SK-N-SH treated with all-trans-retinoic acid at 6 μM for 48 hours (cell line): ENCODE measurements around the gene IMPG1.

Experiments
- ATAC-seq: fragments of 200-7000 bp; cut with Tn5 transposase; 3 replicates; pipeline ENCODE4 v1.9.1; 2020; ENCODE audit warnings: mild to moderate bottlenecking, moderate library complexity
- ARNTL ChIP-seq: fragments of 450-650 bp; formaldehyde crosslinking; IDR thresholded peaks from 2 replicates; pipeline ENCODE4 v1.5.0; 2020; ENCODE audit warnings: low read depth, mild to moderate bottlenecking, moderate library complexity, borderline replicate concordance
- BACH2 ChIP-seq: fragments of 250-450 bp; sonication (Bioruptor Pico); IDR thresholded peaks from 2 replicates; pipeline ENCODE4 v1.9.0; 2021; ENCODE audit warnings: mild to moderate bottlenecking, borderline replicate concordance
- CREB5 ChIP-seq: fragments of 250-450 bp; sonication (Bioruptor Pico); IDR thresholded peaks from 2 replicates; pipeline ENCODE4 v1.5.1; 2020; ENCODE audit warnings: low read depth, mild to moderate bottlenecking, moderate library complexity
- ESRRG ChIP-seq: fragments of 250-450 bp; sonication (Bioruptor Pico); IDR thresholded peaks from 2 replicates; pipeline ENCODE4 v1.6.1; 2021; ENCODE audit warnings: mild to moderate bottlenecking
- GLIS3 ChIP-seq: fragments of 250-450 bp; sonication (Bioruptor Pico); IDR thresholded peaks from 2 replicates; pipeline ENCODE4 v1.5.0; 2020; ENCODE audit warnings: mild to moderate bottlenecking, moderate library complexity
- ISL1 ChIP-seq: fragments of 250-450 bp; sonication (Bioruptor Pico); IDR thresholded peaks from 2 replicates; pipeline ENCODE4 v2.1.2; 2022; ENCODE audit warnings: mild to moderate bottlenecking, moderate library complexity
- OSR1 ChIP-seq: fragments of 250-450 bp; sonication (Bioruptor Pico); IDR thresholded peaks from 2 replicates; pipeline ENCODE4 v1.8.0; 2022; ENCODE audit warnings: moderate library complexity, mild to moderate bottlenecking, inconsistent platforms
- PATZ1 ChIP-seq: fragments of 250-450 bp; sonication (Bioruptor Pico); IDR thresholded peaks from 2 replicates; pipeline ENCODE4 v1.8.0; 2020; ENCODE audit warnings: mild to moderate bottlenecking, moderate library complexity, borderline replicate concordance
- POU6F1 ChIP-seq: fragments of 250-450 bp; sonication (Bioruptor Pico); IDR thresholded peaks from 2 replicates; pipeline ENCODE4 v1.8.0; 2021; ENCODE audit warnings: low read depth, mild to moderate bottlenecking, moderate library complexity, borderline replicate concordance
- PPARA ChIP-seq: fragments of 250-450 bp; sonication (Bioruptor Pico); IDR thresholded peaks from 2 replicates; pipeline ENCODE4 v1.5.0; 2020; ENCODE audit warnings: mild to moderate bottlenecking, borderline replicate concordance
- RARB ChIP-seq: fragments of 250-450 bp; sonication (Bioruptor Pico); IDR thresholded peaks from 2 replicates; pipeline ENCODE4 v1.8.0; 2021; ENCODE audit warnings: mild to moderate bottlenecking, moderate library complexity
- TCF4 ChIP-seq: fragments of 250-450 bp; sonication (Bioruptor Pico); IDR thresholded peaks from 2 replicates; pipeline ENCODE4 v1.8.0; 2021; ENCODE audit warnings: mild to moderate bottlenecking, moderate library complexity, borderline replicate concordance
- TOX ChIP-seq: fragments of 250-450 bp; sonication (Bioruptor Pico); IDR thresholded peaks from 2 replicates; pipeline ENCODE4 v1.8.0; 2021; ENCODE audit warnings: mild to moderate bottlenecking, moderate library complexity, borderline replicate concordance
- TSHZ2 ChIP-seq: fragments of 250-450 bp; sonication (Bioruptor Pico); IDR thresholded peaks from 2 replicates; pipeline ENCODE4 v1.5.0; 2020; ENCODE audit warnings: mild to moderate bottlenecking, moderate library complexity
- ZC3H10 ChIP-seq: fragments of 250-450 bp; sonication (Bioruptor Pico); IDR thresholded peaks from 2 replicates; pipeline ENCODE4 v1.5.1; 2021; ENCODE audit warnings: mild to moderate bottlenecking, moderate library complexity
- ZFP3 ChIP-seq: fragments of 250-450 bp; sonication (Bioruptor Pico); IDR thresholded peaks from 2 replicates; pipeline ENCODE4 v1.5.0; 2020; ENCODE audit warnings: mild to moderate bottlenecking, moderate library complexity
- ZFP30 ChIP-seq: fragments of 450-650 bp; formaldehyde crosslinking; IDR thresholded peaks from 2 replicates; pipeline ENCODE4 v1.5.0; 2022; ENCODE audit warnings: mild to moderate bottlenecking, moderate library complexity
- ZNF565 ChIP-seq: fragments of 450-650 bp; formaldehyde crosslinking; conservative IDR thresholded peaks from 2 replicates; pipeline ENCODE4 v1.5.0; 2020; ENCODE audit warnings: low read depth, mild to moderate bottlenecking, moderate library complexity
- ZNF70 ChIP-seq: fragments of 450-650 bp; formaldehyde crosslinking; IDR thresholded peaks from 2 replicates; pipeline ENCODE4 v1.5.0; 2020; ENCODE audit warnings: mild to moderate bottlenecking, moderate library complexity
- ZNF8 ChIP-seq: fragments of 450-650 bp; formaldehyde crosslinking; IDR thresholded peaks from 2 replicates; pipeline ENCODE4 v1.5.0; 2020; ENCODE audit warnings: mild to moderate bottlenecking, moderate library complexity

The IMPG1 gene

GRCh38 chr6:76035713-76036112 is 36.7 kb downstream of the IMPG1 start:
- TF ChIP-seq ZC3H10 (CRISPR knock-in tag) (no peak), TOX (CRISPR knock-in tag) (no peak), TSHZ2 (no peak), GLIS3 (CRISPR knock-in tag) (no peak), POU6F1 (CRISPR knock-in tag) (no peak), ZNF8 (no peak), BACH2 (CRISPR knock-in tag) (no peak), ARNTL (CRISPR knock-in tag) (no peak), ZFP3 (no peak), PPARA (CRISPR knock-in tag) (no peak), ZNF565 (CRISPR knock-in tag) (no peak), CREB5 (CRISPR knock-in tag) (no peak), RARB (CRISPR knock-in tag) (no peak)
- no peak for ATAC-seq

- TF ChIP-seq PATZ1 = no peak
- no peak for TF ChIP-seq ESRRG (CRISPR knock-in tag)
- no peak for TF ChIP-seq ZNF565 (CRISPR knock-in tag)
- no peak for TF ChIP-seq ISL1 (CRISPR knock-in tag)
- TF ChIP-seq RARB (CRISPR knock-in tag) = no peak
- TF ChIP-seq ZNF70 (CRISPR knock-in tag) = no peak
- no peak for TF ChIP-seq POU6F1 (CRISPR knock-in tag)
- no peak for TF ChIP-seq OSR1 (CRISPR knock-in tag)
- no peak for TF ChIP-seq GLIS3 (CRISPR knock-in tag)
- TF ChIP-seq ZFP30 = no peak
- no peak for TF ChIP-seq TOX (CRISPR knock-in tag)
- no peak for TF ChIP-seq TCF4 (CRISPR knock-in tag)
- TF ChIP-seq ZC3H10 (CRISPR knock-in tag) = no peak
- no peak for TF ChIP-seq BACH2 (CRISPR knock-in tag)
- no peak for TF ChIP-seq PPARA (CRISPR knock-in tag)
- ATAC-seq = no peak
Measured at GRCh38 chr6:76026101-76026500, 46.4 kb downstream of the IMPG1 start.
